ENCODE measurements around the gene RNF112. TPM values are rescaled to one million over a fixed set of nuclear protein-coding genes. Genes with fewer than 3 reads are reported as not detected.

The RNF112 gene
- total and polyA plus RNA-seq, 12 donors = 0.64 to 8.1 (median 1.1) TPM

- Histone ChIP-seq H3K27me3 (no peaks in the 10 kb centered on the region), H3K9me3 (no peaks in the 10 kb centered on the region), H3K27ac (peak overlapping the region; percentile 4 to 93 (median 76)), H3K36me3 (peaks cover 0 to 61% (median 25%) of the 10 kb centered on the region in 9 donors), H3K4me1 (peaks cover 12 to 78% (median 54%) of the 10 kb centered on the region in 9 donors), H3K4me3 (peak overlapping the region in 4 of 10 donors; percentile 1 to 48 (median 32))
- TF ChIP-seq CTCF (IDR thresholded peaks at IDR 0.05) = no peak
- 39 to 49% methylated on average over 16 of the region's 16 CpGs for WGBS, 2 donors
- ATAC-seq (peak; percentile 54 to 80 (median 68)), DNase-seq (peak; percentile 82 to 89)
- intact Hi-C loops (cut with DNase I) = no loop called here
Observed at GRCh38 chr17:19384723-19385391, 26.2 kb upstream of the RNF112 start.

GRCh38 chr17:19385521-19385983 lies 25.5 kb upstream of the RNF112 start:
- no peak for TF ChIP-seq CTCF (IDR thresholded peaks at IDR 0.05)
- Histone ChIP-seq H3K4me3 (peak overlapping the region in 5 of 10 donors; percentile 1 to 48 (median 42)), H3K9me3 (no peaks in the 10 kb centered on the region), H3K27ac (peak overlapping the region; percentile 4 to 93 (median 82)), H3K36me3 (peaks cover 0 to 54% (median 18%) of the 10 kb centered on the region in 9 donors), H3K4me1 (peaks cover 12 to 85% (median 54%) of the 10 kb centered on the region in 9 donors), H3K27me3 (no peaks in the 10 kb centered on the region)
- intact Hi-C loops (cut with DNase I) = no loop called here
- no peak for ATAC-seq
- no peak for DNase-seq
- WGBS, 2 donors = 81 to 83% methylated on average over 9 of the region's 9 CpGs

GRCh38 chr17:19386051-19386929 lies 24.7 kb upstream of the RNF112 start:
- intact Hi-C loops (cut with DNase I) = no loop called here
- 53 to 57% methylated on average over 20 of the region's 20 CpGs for WGBS, 2 donors
- peak in 4 of 8 donors; percentile 17 to 62 (median 26) for ATAC-seq

More at GRCh38 chr17:19386051-19386929, 24.7 kb upstream of the RNF112 start:
- peak overlapping the region; percentile 32 to 93 (median 84) for H3K27ac ChIP-seq
- no peaks in the 10 kb centered on the region for H3K9me3 ChIP-seq
- H3K27me3 ChIP-seq = no peaks in the 10 kb centered on the region
- no peak for TF ChIP-seq CTCF (IDR thresholded peaks at IDR 0.05)
- peak in 1 of 2 donors; percentile 51 for DNase-seq
- H3K4me3 ChIP-seq = peak overlapping the region in 9 of 10 donors; percentile 18 to 48 (median 40)
- H3K4me1 ChIP-seq = peaks cover 12 to 85% (median 54%) of the 10 kb centered on the region in 9 donors
- peaks cover 0 to 46% (median 12%) of the 10 kb centered on the region in 9 donors for H3K36me3 ChIP-seq

All from heart right ventricle (tissue), 16 donors.